Ishikawa (cell line): ENCODE measurements around the gene PLEKHO2.

Source experiments
- CEBPB ChIP-seq: IDR thresholded peaks from 2 replicates; pipeline ENCODE4 v1.6.1; 2012
- CREB1 ChIP-seq: IDR thresholded peaks from 2 replicates; pipeline ENCODE4 v1.6.1; 2012; ENCODE audit warnings: low read depth
- EGR1 ChIP-seq: IDR thresholded peaks from 2 replicates; pipeline ENCODE4 v1.6.1; 2012
- EP300 ChIP-seq: IDR thresholded peaks from 2 replicates; pipeline ENCODE4 v1.6.1; 2012; ENCODE audit warnings: borderline replicate concordance
- FOXM1 ChIP-seq: IDR thresholded peaks from 2 replicates; pipeline ENCODE4 v1.6.1; 2012; ENCODE audit warnings: low read depth, borderline replicate concordance
- MAX ChIP-seq: IDR thresholded peaks from 2 replicates; pipeline ENCODE4 v1.6.1; 2012
- NFIC ChIP-seq: IDR thresholded peaks from 2 replicates; pipeline ENCODE4 v1.6.1; 2012
- RAD21 ChIP-seq: IDR thresholded peaks from 2 replicates; pipeline ENCODE4 v1.6.1; 2012; ENCODE audit warnings: low read depth
- REST ChIP-seq: IDR thresholded peaks from 2 replicates; pipeline ENCODE4 v1.6.1; 2012; ENCODE audit warnings: low read depth, mild to moderate bottlenecking
- TAF1 ChIP-seq: IDR thresholded peaks from 2 replicates; pipeline ENCODE4 v1.6.1; 2012; ENCODE audit warnings: low read depth, mild to moderate bottlenecking
- TCF12 ChIP-seq: IDR thresholded peaks from 2 replicates; pipeline ENCODE4 v1.6.1; 2012; ENCODE audit warnings: low read depth
- TEAD4 ChIP-seq: IDR thresholded peaks from 2 replicates; pipeline ENCODE4 v1.6.1; 2012
- USF1 ChIP-seq: IDR thresholded peaks from 2 replicates; pipeline ENCODE4 v1.6.1; 2012
- YY1 ChIP-seq: IDR thresholded peaks from 2 replicates; pipeline ENCODE4 v1.6.1; 2012; ENCODE audit warnings: low read depth
- ZBTB7A ChIP-seq: IDR thresholded peaks from 2 replicates; pipeline ENCODE4 v1.6.1; 2012; ENCODE audit warnings: low read depth

Gene PLEKHO2

GRCh38 chr15:64875641-64876223, 34.0 kb downstream of the PLEKHO2 start:
- TF ChIP-seq FOXM1 (no peak), NFIC (no peak), TEAD4 (no peak), RAD21 (no peak), ZBTB7A (no peak), CREB1 (no peak), REST (no peak), EP300 (no peak), USF1 (no peak), CEBPB (no peak), MAX (no peak), TCF12 (no peak), YY1 (no peak), TAF1 (no peak), EGR1 (no peak)

GRCh38 chr15:64877435-64877834, 35.7 kb downstream of the PLEKHO2 start:
- TF ChIP-seq EP300 (no peak), NFIC (no peak), USF1 (no peak), YY1 (no peak), EGR1 (no peak)

- TF ChIP-seq CREB1 (no peak), RAD21 (no peak), YY1 (no peak), MAX (no peak), ZBTB7A (no peak), TEAD4 (no peak), USF1 (no peak), EGR1 (no peak), TAF1 (no peak)
Measured at GRCh38 chr15:64878705-64879104, 37.0 kb downstream of the PLEKHO2 start.

- TF ChIP-seq YY1 (no peak), EP300 (no peak), TEAD4 (no peak)
Measured at GRCh38 chr15:64883100-64883581, 41.4 kb downstream of the PLEKHO2 start.

GRCh38 chr15:64883997-64884511, 42.3 kb downstream of the PLEKHO2 start:
- TF ChIP-seq USF1 (no peak), FOXM1 (no peak), MAX (no peak), NFIC (peak; percentile 83), EGR1 (no peak), TAF1 (no peak)

GRCh38 chr15:64884679-64885078, 43.0 kb downstream of the PLEKHO2 start:
- TF ChIP-seq MAX (no peak), TEAD4 (no peak), TCF12 (no peak), REST (no peak), EGR1 (no peak), TAF1 (no peak), USF1 (no peak), FOXM1 (no peak), CREB1 (no peak), RAD21 (no peak), YY1 (no peak), NFIC (no peak)
